ENCODE measurements around the gene NFE2L1.
"Not testable (repeated sequence)": the region's sequence is repeated elsewhere in the genome, so short reads cannot be mapped to it uniquely, and the experiment has no call there.

NFE2L1 gene

GRCh38 chr17:48068491-48068961 lies 20.4 kb downstream of the NFE2L1 start:
- no peak for DNase-seq (ENCODE audit: low read depth in 2 of 2)

- no peak for DNase-seq (ENCODE audit: low read depth in 2 of 2)
Measured at GRCh38 chr17:48070195-48070594, 22.0 kb downstream of the NFE2L1 start.

- DNase-seq (ENCODE audit: low read depth in 2 of 2), result no peak
Measured at GRCh38 chr17:48071654-48072053, 23.5 kb downstream of the NFE2L1 start.

- not testable (repeated sequence) for DNase-seq (ENCODE audit: low read depth in 2 of 2)
Measured at GRCh38 chr17:48072811-48073210, 24.7 kb downstream of the NFE2L1 start.

- not testable (repeated sequence) for DNase-seq (ENCODE audit: low read depth in 2 of 2)
Measured at GRCh38 chr17:48073566-48074094, 25.5 kb downstream of the NFE2L1 start.

- peak; percentile 41 to 66 for DNase-seq (ENCODE audit: low read depth in 2 of 2)
Measured at GRCh38 chr17:48074322-48075081, 26.3 kb downstream of the NFE2L1 start.

- DNase-seq (ENCODE audit: low read depth in 2 of 2), result not testable (repeated sequence)
Measured at GRCh38 chr17:48077152-48077551, 29.0 kb downstream of the NFE2L1 start.

GRCh38 chr17:48081858-48082257 lies 33.7 kb downstream of the NFE2L1 start:
- DNase-seq (ENCODE audit: low read depth in 2 of 2), result no peak

GRCh38 chr17:48084932-48085331 lies 36.8 kb downstream of the NFE2L1 start:
- no peak for DNase-seq (ENCODE audit: low read depth in 2 of 2)

GRCh38 chr17:48093341-48094045 lies 45.3 kb downstream of the NFE2L1 start:
- no peak for DNase-seq (ENCODE audit: low read depth in 2 of 2)

- no peak for DNase-seq (ENCODE audit: low read depth in 2 of 2)
Measured at GRCh38 chr17:48095611-48096010, 47.5 kb downstream of the NFE2L1 start.

GRCh38 chr17:48100160-48100559 lies 52.0 kb downstream of the NFE2L1 start:
- no peak for DNase-seq (ENCODE audit: low read depth in 2 of 2)

GRCh38 chr17:48100591-48101011 lies 52.4 kb downstream of the NFE2L1 start:
- no peak for DNase-seq (ENCODE audit: low read depth in 2 of 2)

GRCh38 chr17:48101012-48101720 lies 53.0 kb downstream of the NFE2L1 start, which contains the start of gene CBX1:
Gene CBX1 (minus strand): TSS chr17:48101478. CDS start chr17:48077004, 24,474 bp downstream.
- DNase-seq (ENCODE audit: low read depth in 2 of 2), result peak; percentile 87 to 93

- no peak for DNase-seq (ENCODE audit: low read depth in 2 of 2)
Measured at GRCh38 chr17:48102043-48102750, 54.0 kb downstream of the NFE2L1 start.

- DNase-seq (ENCODE audit: low read depth in 2 of 2), result no peak
Measured at GRCh38 chr17:48102798-48103715, 54.9 kb downstream of the NFE2L1 start.

GRCh38 chr17:48104440-48104839 lies 56.3 kb downstream of the NFE2L1 start:
- no peak for DNase-seq (ENCODE audit: low read depth in 2 of 2)

GRCh38 chr17:48106802-48107136 lies 58.6 kb downstream of the NFE2L1 start:
- DNase-seq (ENCODE audit: low read depth in 2 of 2), result no peak

- DNase-seq (ENCODE audit: low read depth in 2 of 2), result peak; percentile 95
Measured at GRCh38 chr17:48107137-48108055, 59.2 kb downstream of the NFE2L1 start, which contains the start of gene SNX11. Gene SNX11 (plus strand): TSS chr17:48107766. CDS start chr17:48112044, 4,278 bp downstream.
